Neuron (in vitro differentiated cells): ENCODE results near the gene GPR108.
"Not testable (repeated sequence)": the region's sequence is repeated elsewhere in the genome, so short reads cannot be mapped to it uniquely, and the experiment has no call there.

ENCODE experiments used
- H2AFZ ChIP-seq: one replicate; pipeline ENCODE4 v1.6.1; 2013; ENCODE audit warnings: low read depth, mild to moderate bottlenecking, inconsistent platforms, low read length, moderate library complexity
- H3K27me3 ChIP-seq: one replicate; pipeline ENCODE4 v1.6.1; 2013; ENCODE audit warnings: low read length; ENCODE audit not compliant: insufficient read depth
- H3K36me3 ChIP-seq: one replicate; pipeline ENCODE4 v1.6.1; 2013; ENCODE audit warnings: low read length; ENCODE audit not compliant: insufficient read depth
- H3K4me1 ChIP-seq: one replicate; pipeline ENCODE4 v1.6.1; 2013; ENCODE audit warnings: low read length; ENCODE audit not compliant: insufficient read depth
- H3K4me3 ChIP-seq: 2 replicates; pipeline ENCODE4 v1.5.1; 2013; ENCODE audit warnings: mild to moderate bottlenecking, low read length, moderate library complexity
- H3K9me3 ChIP-seq: one replicate; pipeline ENCODE4 v1.6.1; 2013; ENCODE audit warnings: low read length

GPR108 gene

GRCh38 chr19:6768236-6768785 is 30.9 kb upstream of the GPR108 start:
- Histone ChIP-seq H3K4me3 (no peak overlapping the region), H3K9me3 (no peaks in the 10 kb centered on the region), H3K27me3 (peaks cover 28% of the 10 kb centered on the region)

GRCh38 chr19:6767357-6768235 is 30.2 kb upstream of the GPR108 start, which contains the start of gene SH2D3A:
TSS of gene SH2D3A (minus strand) at chr19:6767435. CDS start at chr19:6763748, 3,687 bp downstream.
- H3K36me3 ChIP-seq = no peaks in the 10 kb centered on the region
- H3K4me3 ChIP-seq = no peak within 1 kb of the TSS
- no peaks in the 10 kb centered on the region for H3K4me1 ChIP-seq
- H3K27me3 ChIP-seq = peaks cover 28% of the 10 kb centered on the region
- no peak within 1 kb of the TSS for H2AFZ ChIP-seq
- H3K9me3 ChIP-seq = no peaks in the 10 kb centered on the region

More at GRCh38 chr19:6768236-6768785, 30.9 kb upstream of the GPR108 start:
- H3K36me3 ChIP-seq = no peaks in the 10 kb centered on the region
- no peak overlapping the region for H2AFZ ChIP-seq
- H3K4me1 ChIP-seq = no peaks in the 10 kb centered on the region

- Histone ChIP-seq H3K27me3 (peaks cover 28% of the 10 kb centered on the region), H3K4me3 (no peak overlapping the region), H2AFZ (no peak overlapping the region), H3K4me1 (no peaks in the 10 kb centered on the region), H3K9me3 (no peaks in the 10 kb centered on the region), H3K36me3 (no peaks in the 10 kb centered on the region)
These were observed 29.6 kb upstream of the GPR108 start for GRCh38 chr19:6767081-6767356.

GRCh38 chr19:6766357-6767080 is 29.1 kb upstream of the GPR108 start:
- H3K4me1 ChIP-seq = no peaks in the 10 kb centered on the region
- H2AFZ ChIP-seq = no peak overlapping the region
- no peaks in the 10 kb centered on the region for H3K36me3 ChIP-seq
- H3K4me3 ChIP-seq = no peak overlapping the region
- peaks cover 28% of the 10 kb centered on the region for H3K27me3 ChIP-seq
- H3K9me3 ChIP-seq = no peaks in the 10 kb centered on the region

GRCh38 chr19:6765738-6766356 is 28.5 kb upstream of the GPR108 start:
- no peak overlapping the region for H2AFZ ChIP-seq
- no peaks in the 10 kb centered on the region for H3K4me1 ChIP-seq
- peaks cover 28% of the 10 kb centered on the region for H3K27me3 ChIP-seq
- no peak overlapping the region for H3K4me3 ChIP-seq
- no peaks in the 10 kb centered on the region for H3K36me3 ChIP-seq
- H3K9me3 ChIP-seq = no peaks in the 10 kb centered on the region

- H3K4me3 ChIP-seq, H3K9me3 ChIP-seq: not testable (repeated sequence)
- H3K27me3 ChIP-seq = peaks cover 17% of the 10 kb centered on the region
These were observed 24.9 kb upstream of the GPR108 start for GRCh38 chr19:6762253-6762797.

GRCh38 chr19:6761053-6761676 is 23.8 kb upstream of the GPR108 start:
- H3K36me3 ChIP-seq = no peaks in the 10 kb centered on the region

More at GRCh38 chr19:6762253-6762797, 24.9 kb upstream of the GPR108 start:
- H3K36me3 ChIP-seq, H3K4me1 ChIP-seq, H2AFZ ChIP-seq: not testable (repeated sequence)

GRCh38 chr19:6760606-6761005 is 23.2 kb upstream of the GPR108 start:
- H3K27me3 ChIP-seq = no peaks in the 10 kb centered on the region
- H3K36me3 ChIP-seq = no peaks in the 10 kb centered on the region
- no peaks in the 10 kb centered on the region for H3K9me3 ChIP-seq
- no peak overlapping the region for H3K4me3 ChIP-seq
- no peak overlapping the region for H2AFZ ChIP-seq
- no peaks in the 10 kb centered on the region for H3K4me1 ChIP-seq

More at GRCh38 chr19:6761053-6761676, 23.8 kb upstream of the GPR108 start:
- Histone ChIP-seq H3K4me1 (no peaks in the 10 kb centered on the region), H3K4me3 (no peak overlapping the region), H2AFZ (no peak overlapping the region), H3K9me3 (no peaks in the 10 kb centered on the region), H3K27me3 (peaks cover 5% of the 10 kb centered on the region)

GRCh38 chr19:6754653-6755463 is 17.5 kb upstream of the GPR108 start:
- H2AFZ ChIP-seq = no peak overlapping the region
- no peak overlapping the region for H3K4me3 ChIP-seq
- no peaks in the 10 kb centered on the region for H3K9me3 ChIP-seq
- H3K4me1 ChIP-seq = no peaks in the 10 kb centered on the region
- H3K36me3 ChIP-seq = peaks cover 14% of the 10 kb centered on the region
- no peaks in the 10 kb centered on the region for H3K27me3 ChIP-seq

GRCh38 chr19:6754136-6754535 is 16.8 kb upstream of the GPR108 start:
- no peak overlapping the region for H2AFZ ChIP-seq

GRCh38 chr19:6753178-6754031 is 16.0 kb upstream of the GPR108 start:
- Histone ChIP-seq H3K4me1 (no peaks in the 10 kb centered on the region), H3K36me3 (peaks cover 18% of the 10 kb centered on the region), H2AFZ (no peak overlapping the region), H3K4me3 (no peak overlapping the region), H3K27me3 (no peaks in the 10 kb centered on the region), H3K9me3 (no peaks in the 10 kb centered on the region)

More at GRCh38 chr19:6754136-6754535, 16.8 kb upstream of the GPR108 start:
- Histone ChIP-seq H3K4me1 (no peaks in the 10 kb centered on the region), H3K9me3 (no peaks in the 10 kb centered on the region), H3K27me3 (no peaks in the 10 kb centered on the region), H3K4me3 (no peak overlapping the region), H3K36me3 (peaks cover 16% of the 10 kb centered on the region)
